LHCN-M2 (cell line): ENCODE results near the gene ZNF839. TPM values are rescaled to one million over a fixed set of nuclear protein-coding genes. Genes with fewer than 3 reads are reported as not detected.
A peak's percentile ranks its signal among the peaks of the same experiment; 100 is the strongest.

Experiments
- DNase-seq: peaks from one replicate; pipeline ENCODE4 v3.0.0-alpha.2; 2012; ENCODE audit warnings: low read depth
- total RNA-seq: library from RNA; depleted of rRNA; stranded (reverse); fragments of >200 nt; gene quantifications from 2 replicates; pipeline ENCODE4 v1.2.3, GENCODE V29; 2014; rRNA removed

Gene ZNF839
- total RNA-seq, 1 experiment from 2014 or later: 10.3 TPM

- DNase-seq: no peak
These were observed 59.3 kb downstream of the ZNF839 start for GRCh38 chr14:102378830-102379229.

DNA sequence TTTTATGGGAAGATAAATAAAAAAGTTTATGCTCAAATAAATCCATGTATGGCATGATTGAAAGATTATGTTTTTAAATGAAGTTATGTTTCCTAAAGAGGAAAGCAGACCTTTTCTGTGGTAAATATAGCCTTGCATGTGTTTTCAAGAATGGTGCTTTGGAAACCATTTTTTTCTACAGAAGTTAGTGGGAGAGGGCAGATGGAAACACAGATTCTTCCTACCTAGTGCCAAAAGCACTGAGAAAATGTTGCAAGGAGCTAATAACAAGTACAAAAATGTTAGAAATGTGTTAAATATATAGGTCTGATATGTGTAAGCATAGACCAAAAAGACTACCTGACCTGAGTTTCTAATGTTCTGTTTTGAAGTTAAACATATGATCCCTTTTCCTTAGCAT lies 67.5 kb downstream of the ZNF839 start:
- DNase-seq: no peak

DNA sequence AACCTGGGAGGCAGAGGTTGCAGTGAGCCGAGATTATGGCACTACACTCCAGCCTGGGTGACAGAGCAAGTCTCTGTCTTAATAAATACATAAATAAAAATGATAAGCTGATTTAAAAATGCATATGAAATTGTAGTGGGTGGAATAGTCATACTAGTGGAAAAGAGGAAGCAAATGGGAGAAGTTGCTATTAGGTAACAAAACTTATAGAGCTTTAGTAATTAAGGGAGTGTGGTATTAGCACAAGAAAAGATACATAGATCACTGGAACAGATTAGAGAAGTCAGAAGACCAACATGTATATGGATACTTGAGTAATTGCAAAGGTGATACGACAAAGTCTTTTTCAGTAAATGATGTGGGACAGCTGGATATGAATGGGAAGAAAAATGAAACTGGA lies 69.7 kb downstream of the ZNF839 start:
- peak; percentile 13 for DNase-seq

DNA sequence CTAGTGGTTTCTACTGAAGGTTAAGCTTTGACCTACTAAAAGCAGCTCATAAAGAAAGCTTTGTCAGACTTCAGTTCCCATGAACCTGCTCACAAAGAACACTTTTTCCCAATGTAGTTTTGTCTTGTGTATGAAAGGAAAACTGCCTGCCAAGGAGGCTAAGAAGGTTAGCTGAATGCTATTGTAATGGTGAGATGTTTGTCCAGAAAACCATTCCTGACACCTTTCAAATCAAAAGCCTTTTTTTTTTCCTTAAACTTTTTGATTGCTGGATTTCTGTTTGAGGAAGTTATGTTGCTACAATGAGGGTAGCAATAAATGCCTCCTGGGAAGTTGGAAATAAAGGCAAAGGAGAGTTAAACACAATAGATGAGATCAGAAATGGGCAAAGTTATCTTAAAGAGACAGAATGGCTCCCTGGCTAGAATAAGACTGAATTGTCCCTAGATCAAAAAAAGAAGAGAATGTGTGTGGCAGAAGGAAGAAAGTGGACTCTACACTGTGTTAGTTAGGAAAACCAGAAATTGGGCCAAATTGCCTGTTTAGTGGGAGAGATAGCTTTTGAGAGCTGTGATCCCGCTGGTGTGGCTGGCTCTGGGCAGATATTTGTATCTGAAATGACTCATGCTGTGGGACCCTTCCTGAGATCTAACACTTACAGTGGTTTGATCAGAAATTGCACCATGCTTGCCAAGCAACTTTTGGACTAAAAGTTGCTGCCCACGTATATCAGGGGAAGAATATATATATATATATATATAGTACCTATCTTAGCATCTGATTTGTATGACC lies 70.7 kb downstream of the ZNF839 start:
- DNase-seq: no peak

Other genes starting within 250 kb of the ZNF839 start
- 816 and 855 TPM in 2 replicates for gene HSP90AA1, start 232.7 kb upstream of the ZNF839 start, total RNA-seq
- 18.3 and 21.1 TPM in 2 replicates for gene WDR20, start 179.8 kb upstream of the ZNF839 start, total RNA-seq
- gene MOK, start 14.6 kb upstream of the ZNF839 start, total RNA-seq: 33.9 and 37.6 TPM in 2 replicates
- 48.4 and 64.4 TPM in 2 replicates for gene CINP, start 43.1 kb downstream of the ZNF839 start, total RNA-seq
- gene TECPR2, start 43.2 kb downstream of the ZNF839 start, total RNA-seq: 20.4 and 21.7 TPM in 2 replicates
- gene ANKRD9, start 190.0 kb downstream of the ZNF839 start, total RNA-seq: 38.9 and 49.8 TPM in 2 replicates